ENCODE data around the gene CER1.

CER1 gene

DNA sequence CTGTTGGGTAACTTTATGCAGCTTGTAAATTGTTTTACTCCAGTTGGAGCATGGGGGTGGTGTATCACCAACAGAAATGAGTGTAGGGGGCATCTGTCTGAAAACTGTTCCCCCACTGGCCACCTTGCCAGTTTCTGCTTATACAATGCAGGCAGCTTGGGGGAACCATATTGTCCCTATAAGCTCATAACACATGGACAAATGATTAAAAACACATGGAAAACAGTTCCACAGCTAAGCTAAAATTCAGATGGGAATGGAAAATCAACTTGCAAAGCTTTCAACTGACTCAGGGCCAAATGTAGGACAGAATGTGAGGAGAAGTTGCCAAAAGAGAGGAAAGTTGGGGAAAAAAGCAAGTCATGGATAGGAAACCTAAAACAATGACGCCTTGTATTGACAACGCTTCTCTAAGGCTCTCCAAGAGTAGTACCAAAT is 7.9 kb upstream of the CER1 start:
- no peak overlapping the region for H3K9ac ChIP-seq (ENCODE audit: low read length)
- H3K4me2 ChIP-seq (ENCODE audit: low read depth, low read length, poor library complexity, severe bottlenecking) = no peak overlapping the region
- no peaks in the 10 kb centered on the region for H4K20me1 ChIP-seq (ENCODE audit: low read depth, low read length)
- no peak overlapping the region for H3K4me3 ChIP-seq (ENCODE audit: insufficient read depth, low read length, poor library complexity, severe bottlenecking)
- TF ChIP-seq CTCF (IDR thresholded peaks at IDR 0.05; ENCODE audit: insufficient read depth, low read length, poor library complexity, severe bottlenecking) (no peak), EZH2phosphoT487 (conservative IDR thresholded peaks at IDR 0.05; ENCODE audit: low read length) (no peak)
- H3F3A ChIP-seq (ENCODE audit: insufficient read depth) = no peaks in the 10 kb centered on the region
- no peaks in the 10 kb centered on the region for H3K79me2 ChIP-seq (ENCODE audit: insufficient read depth, low read length)
- no peaks in the 10 kb centered on the region for H3K27me3 ChIP-seq (ENCODE audit: low read length)
- H3K27ac ChIP-seq (ENCODE audit: low read depth, low read length) = no peak overlapping the region
- H3K36me3 ChIP-seq (ENCODE audit: low read length) = no peaks in the 10 kb centered on the region
- H2AFZ ChIP-seq (ENCODE audit: low read depth, low read length, severe bottlenecking) = no peak overlapping the region
- H3K9me2 ChIP-seq (replicated peaks; ENCODE audit: insufficient read depth, low read length) = no peaks in the 10 kb centered on the region
- no peaks in the 10 kb centered on the region for H3K9me3 ChIP-seq (ENCODE audit: insufficient read depth, low read length)

DNA sequence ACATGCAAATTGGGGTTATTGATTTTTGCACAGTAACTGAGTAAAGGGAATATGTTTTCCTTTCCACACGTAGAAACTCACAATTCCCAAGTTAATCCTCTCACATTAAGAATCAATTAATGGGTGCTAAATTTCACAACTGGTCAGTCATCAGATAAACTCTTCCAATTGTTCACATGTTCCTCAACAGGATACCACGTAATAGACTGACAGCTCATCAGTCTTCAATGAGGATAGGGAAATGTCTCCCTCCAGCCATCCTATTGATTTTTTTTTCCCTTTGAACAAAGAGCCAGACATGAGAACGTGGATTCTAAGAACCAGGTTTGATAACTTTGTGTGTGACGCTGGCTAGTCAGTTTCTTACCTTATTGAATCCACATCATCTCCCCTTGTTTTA is 768 bp upstream of the CER1 start:
- Histone ChIP-seq H3K4me3 (ENCODE audit: insufficient read depth, low read length, poor library complexity, severe bottlenecking) (no peak overlapping the region), H3F3A (ENCODE audit: insufficient read depth) (no peaks in the 10 kb centered on the region), H3K36me3 (ENCODE audit: low read length) (no peaks in the 10 kb centered on the region), H3K9ac (ENCODE audit: low read length) (no peak overlapping the region), H4K20me1 (ENCODE audit: low read depth, low read length) (no peaks in the 10 kb centered on the region), H3K9me2 (replicated peaks; ENCODE audit: insufficient read depth, low read length) (no peaks in the 10 kb centered on the region), H3K27ac (ENCODE audit: low read depth, low read length) (no peak overlapping the region), H3K9me3 (ENCODE audit: insufficient read depth, low read length) (no peaks in the 10 kb centered on the region), H3K4me2 (ENCODE audit: low read depth, low read length, poor library complexity, severe bottlenecking) (no peak overlapping the region), H2AFZ (ENCODE audit: low read depth, low read length, severe bottlenecking) (no peak overlapping the region), H3K79me2 (ENCODE audit: insufficient read depth, low read length) (no peaks in the 10 kb centered on the region), H3K27me3 (ENCODE audit: low read length) (no peaks in the 10 kb centered on the region)
- TF ChIP-seq EZH2phosphoT487 (conservative IDR thresholded peaks at IDR 0.05; ENCODE audit: low read length) (no peak), CTCF (IDR thresholded peaks at IDR 0.05; ENCODE audit: insufficient read depth, low read length, poor library complexity, severe bottlenecking) (no peak)

DNA sequence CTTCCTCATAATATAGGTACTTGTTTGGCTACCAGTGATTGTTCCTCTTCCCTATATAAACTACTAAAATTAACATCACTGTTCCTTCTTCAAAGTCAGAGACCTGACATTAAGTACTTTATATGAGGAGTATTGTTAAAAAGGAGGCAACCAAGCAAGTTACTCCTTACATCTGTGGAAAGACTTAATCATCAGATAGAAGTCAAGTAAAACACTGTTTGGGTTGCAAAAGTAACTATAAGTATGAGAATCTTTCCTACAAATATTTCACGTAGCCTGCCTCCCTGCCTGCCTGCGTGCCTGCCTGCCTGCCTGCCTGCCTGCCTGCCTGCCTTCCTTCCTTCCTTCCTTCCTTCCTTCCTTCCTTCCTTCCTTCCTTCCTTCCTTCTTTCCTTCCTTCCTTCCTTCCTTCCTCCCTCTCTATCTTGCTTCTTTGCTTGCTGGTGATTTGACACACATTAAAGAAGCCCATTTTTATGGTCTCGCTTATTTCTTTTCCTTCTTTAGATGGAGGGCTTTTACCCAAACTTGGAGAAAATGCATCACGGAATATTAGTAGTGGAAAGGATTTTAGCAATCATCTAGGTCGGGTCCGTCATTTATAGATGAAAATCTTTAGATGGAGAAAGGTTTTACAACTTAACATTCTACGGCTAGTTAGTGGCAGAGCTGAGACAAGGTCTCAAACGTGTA is 3.2 kb downstream of the CER1 start:
- H4K20me1 ChIP-seq (ENCODE audit: low read depth, low read length) = no peaks in the 10 kb centered on the region
- no peak overlapping the region for H3K9ac ChIP-seq (ENCODE audit: low read length)
- H3K9me2 ChIP-seq (replicated peaks; ENCODE audit: insufficient read depth, low read length) = no peaks in the 10 kb centered on the region
- no peak overlapping the region for H2AFZ ChIP-seq (ENCODE audit: low read depth, low read length, severe bottlenecking)
- H3F3A ChIP-seq (ENCODE audit: insufficient read depth) = no peaks in the 10 kb centered on the region
- H3K9me3 ChIP-seq (ENCODE audit: insufficient read depth, low read length) = no peaks in the 10 kb centered on the region
- H3K79me2 ChIP-seq (ENCODE audit: insufficient read depth, low read length) = no peaks in the 10 kb centered on the region
- no peak overlapping the region for H3K4me3 ChIP-seq (ENCODE audit: insufficient read depth, low read length, poor library complexity, severe bottlenecking)
- H3K36me3 ChIP-seq (ENCODE audit: low read length) = no peaks in the 10 kb centered on the region
- TF ChIP-seq CTCF (IDR thresholded peaks at IDR 0.05; ENCODE audit: insufficient read depth, low read length, poor library complexity, severe bottlenecking) = no peak
- TF ChIP-seq EZH2phosphoT487 (conservative IDR thresholded peaks at IDR 0.05; ENCODE audit: low read length) = no peak
- H3K27ac ChIP-seq (ENCODE audit: low read depth, low read length) = no peak overlapping the region
- no peaks in the 10 kb centered on the region for H3K27me3 ChIP-seq (ENCODE audit: low read length)
- no peak overlapping the region for H3K4me2 ChIP-seq (ENCODE audit: low read depth, low read length, poor library complexity, severe bottlenecking)
